Fibroblast of skin of left quadriceps (primary cell): Measurements from ENCODE around the gene ZNF143.

Experiments
- DNase-seq, 2 experiments: peaks; one replicate each; pipeline ENCODE4 v3.0.0-alpha.2; 2013; ENCODE audit warnings: low read depth in 2 of 2

The ZNF143 gene

DNA sequence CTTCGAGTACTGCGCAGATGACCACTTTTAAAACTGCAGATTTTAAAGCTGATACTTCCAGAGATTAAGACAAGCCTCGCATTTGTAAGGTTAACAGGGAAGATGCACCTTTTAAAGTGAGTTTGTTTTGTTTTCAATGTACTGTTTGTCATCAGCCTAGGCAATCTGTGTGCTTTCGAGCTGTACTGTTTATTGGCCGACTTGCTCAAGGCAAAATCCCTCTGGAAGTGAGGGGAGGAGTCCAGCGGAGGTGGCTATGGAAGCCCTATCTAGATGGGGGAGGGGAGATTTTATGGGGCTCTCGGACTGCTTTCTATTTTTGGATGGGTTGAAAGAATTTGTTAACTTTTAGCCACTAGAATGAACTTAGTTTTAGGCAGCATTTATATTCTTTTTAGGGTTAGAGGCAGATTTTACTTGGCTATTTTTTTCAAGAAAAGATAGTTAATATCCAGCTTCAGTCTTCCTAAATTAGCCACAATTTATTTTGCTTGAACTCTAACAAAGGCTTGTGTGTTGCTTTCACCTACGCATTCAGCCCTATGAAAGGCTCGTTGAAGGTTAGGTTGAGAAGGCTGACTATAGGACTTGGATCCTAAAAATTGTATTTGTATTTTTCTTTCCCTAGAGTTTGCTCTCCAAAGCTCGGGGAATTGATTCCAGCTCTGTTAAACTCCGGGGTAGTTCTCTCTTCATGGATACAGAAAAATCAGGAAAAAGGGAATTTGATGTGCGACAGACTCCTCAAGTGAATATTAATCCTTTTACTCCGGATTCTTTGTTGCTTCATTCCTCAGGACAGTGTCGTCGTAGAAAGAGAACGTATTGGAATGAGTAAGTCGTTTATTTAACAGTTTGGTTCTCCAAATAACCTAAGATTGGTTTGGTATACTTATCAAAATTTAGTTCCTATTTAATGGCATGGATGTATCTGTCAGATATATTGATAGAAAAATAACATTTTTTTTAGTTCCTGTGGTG is 114.7 kb downstream of the ZNF143 start:
- DNase-seq = peak; percentile 60 to 62

DNA sequence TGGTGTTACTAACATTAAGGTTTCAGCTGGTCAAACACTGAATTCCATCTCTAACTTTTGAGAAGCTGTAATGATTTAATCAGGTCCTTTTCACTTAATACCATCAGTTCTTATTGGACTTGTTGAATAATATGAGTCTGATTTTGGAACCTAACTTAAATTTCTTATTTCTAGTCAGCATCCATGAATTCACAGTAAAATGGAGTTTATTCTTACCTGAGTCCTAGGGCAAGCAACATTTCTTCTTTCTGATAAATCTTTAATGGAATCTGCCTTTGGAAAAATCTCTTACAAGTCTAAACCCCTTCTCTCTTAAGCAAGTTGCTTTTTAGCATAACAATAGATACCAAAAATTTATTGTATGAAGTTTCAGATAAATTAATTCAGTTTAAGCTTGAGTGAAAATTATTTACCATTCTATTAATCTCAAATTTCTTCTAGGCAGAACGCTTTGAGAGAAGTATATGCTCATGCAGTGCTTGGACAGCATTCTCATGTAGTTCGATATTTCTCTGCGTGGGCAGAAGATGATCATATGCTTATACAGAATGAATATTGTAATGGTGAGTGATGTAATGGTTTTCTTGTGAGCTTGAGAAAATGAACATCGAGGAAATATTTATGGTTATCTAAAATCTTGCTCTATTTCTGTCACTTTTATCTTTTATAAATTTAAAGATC is 116.0 kb downstream of the ZNF143 start:
- no peak for DNase-seq

DNA sequence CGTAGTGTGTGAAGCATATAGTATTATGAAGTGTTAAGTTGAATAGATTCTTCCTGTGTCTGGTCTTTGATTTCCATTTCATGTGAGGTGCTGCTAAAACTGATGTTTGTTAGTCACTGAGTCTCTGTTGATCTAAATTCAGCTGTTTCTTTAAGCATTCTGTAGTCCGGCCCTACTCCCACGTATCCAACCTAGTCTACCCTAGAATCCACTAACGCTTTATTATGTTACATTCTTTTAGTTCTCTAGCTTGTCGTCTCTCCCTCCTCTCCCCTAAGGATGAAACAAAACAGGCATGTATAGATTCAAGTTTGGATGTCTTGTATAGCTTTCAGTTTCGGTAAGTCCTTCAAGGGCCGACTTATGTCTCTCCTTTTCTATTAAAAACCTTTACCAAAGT is 116.7 kb downstream of the ZNF143 start:
- no peak for DNase-seq
